Activated B cell treated with CpG ODN at 0.5 μM for 24 hours (primary cell): Measurements from ENCODE around the gene ETNPPL. TPM values are rescaled to one million over a fixed set of nuclear protein-coding genes. Genes with fewer than 3 reads are reported as not detected.

Experiments
- ATAC-seq: fragments of 200-7000 bp; cut with Tn5 transposase; one replicate; pipeline ENCODE4 v1.10.0; 2021; ENCODE audit warnings: low read depth, mild to moderate bottlenecking, moderate library complexity
- CTCF ChIA-PET: fragments of 350-600 bp; sonication (Branson Sonifier 250); formaldehyde crosslinking; loops from one replicate; lab custom pipeline; 2021; ENCODE audit warnings: antibody characterized with exemption; lab: Charles Lee
- POLR2A ChIA-PET: fragments of 350-600 bp; sonication (Branson Sonifier 250); formaldehyde crosslinking; loops from one replicate; lab custom pipeline; 2021; ENCODE audit warnings: antibody characterized with exemption; lab: Charles Lee
- DNase-seq: peaks from one replicate; pipeline ENCODE4 v3.0.0; 2022
- H3K27ac Mint-ChIP-seq: one replicate; pipeline ENCODE4 v1.8.0; 2020; ENCODE audit warnings: mixed read lengths
- H3K27me3 Mint-ChIP-seq: one replicate; pipeline ENCODE4 v1.8.0; 2021; ENCODE audit warnings: mixed read lengths
- H3K36me3 Mint-ChIP-seq: one replicate; pipeline ENCODE4 v1.8.0; 2021; ENCODE audit warnings: low read depth, mixed read lengths
- H3K4me1 Mint-ChIP-seq: one replicate; pipeline ENCODE4 v1.8.0; 2021; ENCODE audit warnings: mixed read lengths
- H3K4me3 Mint-ChIP-seq: one replicate; pipeline ENCODE4 v1.8.0; 2020; ENCODE audit warnings: mild to moderate bottlenecking, mixed read lengths
- H3K9me3 Mint-ChIP-seq: one replicate; pipeline ENCODE4 v1.8.0; 2020; ENCODE audit warnings: mixed read lengths
- CTCF ChIP-seq: fragments of 200-600 bp; IDR thresholded peaks from one replicate; pipeline ENCODE4 v1.8.0; 2022; ENCODE audit warnings: antibody characterized with exemption, mild to moderate bottlenecking
- intact Hi-C: fragments of 100-400 bp; cut with micrococcal nuclease; formaldehyde crosslinking; loops from one replicate; pipeline ENCODE4 v1.15.1; 2024
- total RNA-seq: library from RNA; stranded (reverse); gene quantifications from 2 replicates; pipeline ENCODE4 v1.2.3, GENCODE V29; 2022

Gene ETNPPL
- not detected in 2 replicates for total RNA-seq

DNA sequence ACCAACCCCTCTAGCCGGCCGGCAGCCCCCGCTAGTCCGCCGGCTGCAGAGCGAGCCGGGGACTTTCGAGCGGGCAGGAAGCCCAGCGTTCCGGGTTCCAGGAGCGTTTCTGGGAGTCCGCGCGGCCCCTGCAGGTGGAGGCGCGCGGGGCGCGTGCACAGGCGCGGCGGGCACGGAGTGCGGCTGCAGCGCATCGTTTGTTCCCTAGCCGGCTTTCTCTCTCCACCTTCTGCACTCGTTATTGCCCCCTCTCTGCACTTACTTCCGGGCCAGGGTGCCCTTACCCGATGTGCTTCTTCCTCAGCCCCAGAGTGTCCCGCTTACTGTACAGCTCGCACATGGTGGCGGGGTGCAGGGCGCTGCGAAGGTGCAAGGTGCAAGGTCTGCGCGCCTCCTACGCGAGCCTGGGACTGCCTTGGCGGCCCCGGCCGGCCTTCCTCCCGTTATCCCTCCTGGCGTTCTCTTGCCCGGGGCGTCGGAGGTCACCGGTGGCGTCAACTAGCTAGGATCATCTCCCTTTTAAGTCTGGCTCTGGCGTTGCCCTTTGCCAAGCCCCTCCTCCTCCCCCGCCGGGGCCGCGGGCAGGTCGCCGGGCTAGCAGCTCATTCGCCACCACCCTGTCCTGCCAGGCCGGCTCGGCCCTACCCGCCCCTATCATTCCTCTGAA, at the start of gene ETNPPL:
TSS of gene ETNPPL (minus strand) at position 495 of the 667 bp plus-strand sequence. CDS start at position 340, 155 bp downstream.
- Mint-ChIP-seq H3K9me3 (no peaks in the 10 kb centered on the region), H3K27me3 (peaks cover 31% of the 10 kb centered on the region), H3K4me1 (peaks cover 16% of the 10 kb centered on the region), H3K27ac (no peak within 1 kb of the TSS), H3K4me3 (peak within 1 kb of the TSS; percentile 49), H3K36me3 (no peaks in the 10 kb centered on the region)
- TF ChIP-seq CTCF = no peak
- DNase-seq (peak; percentile 14), ATAC-seq (no peak)
- intact Hi-C loops = no loop called here
- POLR2A ChIA-PET = no interaction called here
- CTCF ChIA-PET = no interaction called here

DNA sequence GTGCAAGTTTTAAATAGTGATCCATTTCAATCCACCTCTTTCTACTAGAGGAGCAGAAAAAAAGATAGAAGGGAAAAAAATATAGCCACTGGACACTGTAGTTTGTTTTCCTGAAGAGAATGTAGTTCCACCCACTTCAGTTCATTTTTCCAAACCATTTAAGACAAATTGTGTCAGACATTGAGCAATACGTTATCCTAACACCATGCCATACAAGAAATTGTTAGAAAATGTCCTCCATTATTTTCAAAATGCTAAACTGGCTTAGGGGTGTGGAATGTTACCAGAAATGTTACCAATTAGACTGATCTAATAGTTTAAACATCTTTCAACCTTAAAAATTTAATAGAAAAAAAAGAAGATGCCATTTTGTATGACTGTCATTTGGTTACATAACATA, 48.6 kb upstream of the ETNPPL start:
- TF ChIP-seq CTCF = no peak
- no peaks in the 10 kb centered on the region for H3K36me3 Mint-ChIP-seq
- no peaks in the 10 kb centered on the region for H3K27me3 Mint-ChIP-seq
- no peaks in the 10 kb centered on the region for H3K4me1 Mint-ChIP-seq
- DNase-seq = no peak
- no peaks in the 10 kb centered on the region for H3K9me3 Mint-ChIP-seq
- ATAC-seq = no peak
- ChIA-PET CTCF (no interaction called here), POLR2A (no interaction called here)
- intact Hi-C loops = no loop called here
- no peak overlapping the region for H3K4me3 Mint-ChIP-seq
- no peak overlapping the region for H3K27ac Mint-ChIP-seq

DNA sequence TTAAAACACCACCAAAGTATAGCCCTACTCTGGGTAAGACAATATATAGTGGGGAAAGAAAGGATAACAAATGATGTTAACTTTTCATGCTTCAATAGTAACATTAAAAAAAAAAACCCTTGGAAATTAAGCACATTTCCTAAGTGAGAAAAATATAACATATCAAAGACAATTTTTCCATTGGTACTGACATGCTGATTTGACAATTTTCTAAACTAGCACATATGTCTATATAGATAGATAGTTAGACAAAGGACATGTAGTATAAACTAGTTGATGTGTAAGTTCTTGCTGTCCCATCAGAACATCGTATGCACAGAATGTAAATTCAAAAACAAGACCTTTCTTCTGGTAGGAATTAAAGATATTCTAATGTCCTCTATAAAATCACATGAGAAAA, 47.2 kb upstream of the ETNPPL start:
- DNase-seq (no peak), ATAC-seq (no peak)
- no peaks in the 10 kb centered on the region for H3K27me3 Mint-ChIP-seq
- H3K4me1 Mint-ChIP-seq = no peaks in the 10 kb centered on the region
- CTCF ChIA-PET = no interaction called here
- no peak overlapping the region for H3K27ac Mint-ChIP-seq
- H3K4me3 Mint-ChIP-seq = no peak overlapping the region
- intact Hi-C loops = no loop called here
- POLR2A ChIA-PET = no interaction called here
- no peaks in the 10 kb centered on the region for H3K9me3 Mint-ChIP-seq
- H3K36me3 Mint-ChIP-seq = no peaks in the 10 kb centered on the region
- TF ChIP-seq CTCF = no peak

- Mint-ChIP-seq H3K36me3 (no peaks in the 10 kb centered on the region), H3K27me3 (no peaks in the 10 kb centered on the region), H3K27ac (no peak overlapping the region), H3K4me3 (no peak overlapping the region), H3K9me3 (no peaks in the 10 kb centered on the region), H3K4me1 (no peaks in the 10 kb centered on the region)
- ChIA-PET CTCF (no interaction called here), POLR2A (no interaction called here)
- DNase-seq (no peak), ATAC-seq (no peak)
- intact Hi-C loops = no loop called here
- no peak for TF ChIP-seq CTCF
These were observed 41.9 kb upstream of the ETNPPL start for GRCh38 chr4:108804648-108805273.

GRCh38 chr4:108799306-108799705, 36.5 kb upstream of the ETNPPL start:
- no peak for TF ChIP-seq CTCF
- ChIA-PET CTCF (no interaction called here), POLR2A (no interaction called here)
- intact Hi-C loops = no loop called here
- no peak overlapping the region for H3K27ac Mint-ChIP-seq
- DNase-seq (no peak), ATAC-seq (no peak)
- no peaks in the 10 kb centered on the region for H3K36me3 Mint-ChIP-seq
- H3K4me1 Mint-ChIP-seq = no peaks in the 10 kb centered on the region
- no peaks in the 10 kb centered on the region for H3K9me3 Mint-ChIP-seq
- H3K27me3 Mint-ChIP-seq = peaks cover 3% of the 10 kb centered on the region
- no peak overlapping the region for H3K4me3 Mint-ChIP-seq
